ENCODE data around the gene DMTF1. TPM values are rescaled to one million over a fixed set of nuclear protein-coding genes. Genes with fewer than 3 reads are reported as not detected.

The DMTF1 gene
- polyA plus RNA-seq, 1 donor (not counting 4 experiments of a cell fraction or from before 2014, with no cell fraction given): 98.4 TPM

DNA sequence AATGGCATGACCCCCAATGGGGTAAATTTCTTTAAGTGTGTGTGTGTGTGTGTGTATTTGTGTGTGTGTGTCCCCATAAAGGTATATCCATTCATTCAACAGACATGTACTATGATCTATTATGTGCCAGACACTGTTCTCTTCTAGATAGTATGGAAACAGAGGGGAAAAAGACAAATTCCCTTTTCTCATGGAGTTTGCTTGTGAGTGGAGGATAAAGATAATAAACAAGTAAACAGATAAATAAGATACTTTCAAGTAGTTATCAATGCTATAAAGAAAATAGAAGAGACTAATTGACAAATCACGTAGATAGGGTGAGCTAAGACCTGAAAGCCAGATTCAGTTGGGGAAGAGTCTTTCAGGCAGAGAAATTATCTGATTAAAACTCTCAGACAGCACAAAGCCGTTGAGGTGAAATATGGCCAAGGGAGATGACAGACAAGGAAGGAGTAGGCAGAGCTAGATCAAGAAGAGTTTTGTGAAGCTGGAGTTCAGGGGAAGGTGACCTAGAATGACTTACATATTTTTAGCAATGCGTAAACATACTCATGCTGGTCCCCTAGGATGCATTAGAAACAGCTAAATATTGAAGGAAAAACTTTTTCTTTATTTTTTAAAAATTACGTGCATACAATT is 45.2 kb upstream of the DMTF1 start:
- Histone ChIP-seq H3K36me3 (ENCODE audit: control insufficient read depth in 2 of 2, extremely low read depth in 1 of 2, insufficient read depth in 2 of 2, low read length in 2 of 2) (no peaks in the 10 kb centered on the region), H3K4me3 (ENCODE audit: control insufficient read depth in 2 of 3, extremely low read depth in 1 of 3, insufficient read depth in 2 of 3, low read depth in 1 of 3, low read length in 3 of 3) (no peak overlapping the region), H3K4me1 (ENCODE audit: control insufficient read depth, extremely low read depth, insufficient read depth, low read length) (no peaks in the 10 kb centered on the region), H3K27me3 (ENCODE audit: control insufficient read depth, extremely low read depth, insufficient read depth, low read length) (no peaks in the 10 kb centered on the region), H3K9ac (ENCODE audit: control insufficient read depth, extremely low read depth, insufficient read depth, low read length) (no peak overlapping the region), H3K79me2 (ENCODE audit: control insufficient read depth, insufficient read depth, low read length) (no peaks in the 10 kb centered on the region), H3K9me3 (ENCODE audit: control insufficient read depth, low read depth, low read length) (no peaks in the 10 kb centered on the region), H3K4me2 (ENCODE audit: control insufficient read depth, extremely low read depth, insufficient read depth, low read depth, low read length) (no peak overlapping the region), H3K9me1 (ENCODE audit: control insufficient read depth, extremely low read depth, insufficient read depth, low read length) (no peaks in the 10 kb centered on the region), H3K27ac (ENCODE audit: control insufficient read depth, insufficient read depth, low read length) (no peak overlapping the region), H2AFZ (ENCODE audit: control insufficient read depth, low read length) (no peak overlapping the region), H4K20me1 (ENCODE audit: control insufficient read depth, extremely low read depth, insufficient read depth, low read length) (no peaks in the 10 kb centered on the region)
- DNase-seq (ENCODE audit: low read depth, low spot score): no peak
- TF ChIP-seq, protein P1, sequence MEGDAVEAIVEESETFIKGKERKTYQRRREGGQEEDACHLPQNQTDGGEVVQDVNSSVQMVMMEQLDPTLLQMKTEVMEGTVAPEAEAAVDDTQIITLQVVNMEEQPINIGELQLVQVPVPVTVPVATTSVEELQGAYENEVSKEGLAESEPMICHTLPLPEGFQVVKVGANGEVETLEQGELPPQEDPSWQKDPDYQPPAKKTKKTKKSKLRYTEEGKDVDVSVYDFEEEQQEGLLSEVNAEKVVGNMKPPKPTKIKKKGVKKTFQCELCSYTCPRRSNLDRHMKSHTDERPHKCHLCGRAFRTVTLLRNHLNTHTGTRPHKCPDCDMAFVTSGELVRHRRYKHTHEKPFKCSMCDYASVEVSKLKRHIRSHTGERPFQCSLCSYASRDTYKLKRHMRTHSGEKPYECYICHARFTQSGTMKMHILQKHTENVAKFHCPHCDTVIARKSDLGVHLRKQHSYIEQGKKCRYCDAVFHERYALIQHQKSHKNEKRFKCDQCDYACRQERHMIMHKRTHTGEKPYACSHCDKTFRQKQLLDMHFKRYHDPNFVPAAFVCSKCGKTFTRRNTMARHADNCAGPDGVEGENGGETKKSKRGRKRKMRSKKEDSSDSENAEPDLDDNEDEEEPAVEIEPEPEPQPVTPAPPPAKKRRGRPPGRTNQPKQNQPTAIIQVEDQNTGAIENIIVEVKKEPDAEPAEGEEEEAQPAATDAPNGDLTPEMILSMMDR (optimal IDR thresholded peaks at IDR 0.05 in 1 of 3, IDR thresholded peaks at IDR 0.05 in 1 of 3, conservative IDR thresholded peaks at IDR 0.05 in 1 of 3; ENCODE audit: extremely low read depth in 1 of 3, insufficient read depth in 2 of 3, low read length in 3 of 3): no peak
- TF ChIP-seq EZH2 (IDR thresholded peaks at IDR 0.05; ENCODE audit: low read length): no peak
- no peak for FAIRE-seq
- dilution Hi-C loops (cut with MboI; ENCODE audit: extremely low pct_ligation_motif_present, low sequenced_read_pairs): no loop called here

DNA sequence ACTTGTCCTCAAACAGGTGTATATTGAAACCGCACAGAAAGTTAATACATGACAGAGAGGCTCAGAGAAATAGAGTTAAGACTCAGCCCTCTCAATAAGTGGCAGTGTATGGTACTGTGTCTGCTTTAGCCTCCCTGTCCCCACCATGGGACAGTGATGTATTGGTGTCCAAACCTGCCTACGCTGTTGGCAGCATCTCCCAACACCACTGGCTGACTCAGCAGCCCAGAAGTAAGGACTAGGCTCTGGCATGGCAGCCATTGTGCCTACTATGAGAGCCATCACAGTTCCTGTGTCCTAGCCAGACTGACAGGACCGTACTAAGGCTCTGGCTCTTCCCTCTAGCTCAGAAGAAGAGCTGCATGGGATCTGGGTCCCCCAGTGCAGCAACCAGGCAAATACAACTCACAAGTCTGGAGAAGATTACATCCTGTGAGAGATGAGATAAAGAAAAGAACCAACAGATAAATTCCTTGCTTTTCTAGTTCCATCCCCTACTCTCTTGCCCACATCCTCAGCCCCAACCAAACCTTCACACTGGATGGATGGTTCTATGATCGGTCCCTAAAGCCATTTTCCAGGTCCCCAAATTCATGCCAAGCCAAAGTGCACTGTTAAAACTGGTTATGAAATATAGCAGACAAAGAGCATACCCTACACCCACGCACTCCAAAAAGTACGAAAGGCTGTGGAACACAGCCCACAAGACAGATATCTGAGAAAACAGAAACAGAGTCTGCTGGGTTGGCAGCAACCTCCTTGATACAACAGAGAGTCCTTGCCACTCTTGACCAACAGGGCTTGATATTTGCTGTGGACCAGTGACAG is 44.1 kb upstream of the DMTF1 start:
- no peak overlapping the region for H3K9ac ChIP-seq (ENCODE audit: control insufficient read depth, extremely low read depth, insufficient read depth, low read length)
- TF ChIP-seq, protein P1 (optimal IDR thresholded peaks at IDR 0.05 in 1 of 3, IDR thresholded peaks at IDR 0.05 in 1 of 3, conservative IDR thresholded peaks at IDR 0.05 in 1 of 3; ENCODE audit: extremely low read depth in 1 of 3, insufficient read depth in 2 of 3, low read length in 3 of 3): no peak
- no peak for TF ChIP-seq EZH2 (IDR thresholded peaks at IDR 0.05; ENCODE audit: low read length)
- H3K4me2 ChIP-seq (ENCODE audit: control insufficient read depth, extremely low read depth, insufficient read depth, low read depth, low read length): no peak overlapping the region
- DNase-seq (ENCODE audit: low read depth, low spot score) (no peak), FAIRE-seq (no peak)
- no peak overlapping the region for H3K4me3 ChIP-seq (ENCODE audit: control insufficient read depth in 2 of 3, extremely low read depth in 1 of 3, insufficient read depth in 2 of 3, low read depth in 1 of 3, low read length in 3 of 3)
- H3K27me3 ChIP-seq (ENCODE audit: control insufficient read depth, extremely low read depth, insufficient read depth, low read length): no peaks in the 10 kb centered on the region
- no peaks in the 10 kb centered on the region for H3K79me2 ChIP-seq (ENCODE audit: control insufficient read depth, insufficient read depth, low read length)
- no peaks in the 10 kb centered on the region for H3K36me3 ChIP-seq (ENCODE audit: control insufficient read depth in 2 of 2, extremely low read depth in 1 of 2, insufficient read depth in 2 of 2, low read length in 2 of 2)
- H3K9me3 ChIP-seq (ENCODE audit: control insufficient read depth, low read depth, low read length): no peaks in the 10 kb centered on the region
- dilution Hi-C loops (cut with MboI; ENCODE audit: extremely low pct_ligation_motif_present, low sequenced_read_pairs): no loop called here
- H3K27ac ChIP-seq (ENCODE audit: control insufficient read depth, insufficient read depth, low read length): no peak overlapping the region
- H3K9me1 ChIP-seq (ENCODE audit: control insufficient read depth, extremely low read depth, insufficient read depth, low read length): no peaks in the 10 kb centered on the region
- H4K20me1 ChIP-seq (ENCODE audit: control insufficient read depth, extremely low read depth, insufficient read depth, low read length): no peaks in the 10 kb centered on the region
- H3K4me1 ChIP-seq (ENCODE audit: control insufficient read depth, extremely low read depth, insufficient read depth, low read length): no peaks in the 10 kb centered on the region
- no peak overlapping the region for H2AFZ ChIP-seq (ENCODE audit: control insufficient read depth, low read length)
